IPS-NIHi7 (cell line): ENCODE results near the gene DIP2C.

Experiments used
- DNase-seq: peaks from one replicate; pipeline ENCODE4 v3.0.0; 2012; ENCODE audit warnings: mixed read lengths; ENCODE audit errors: extremely low spot score

The DIP2C gene

GRCh38 chr10:498760-499435 is 190.6 kb downstream of the DIP2C start:
- no peak for DNase-seq

DNA sequence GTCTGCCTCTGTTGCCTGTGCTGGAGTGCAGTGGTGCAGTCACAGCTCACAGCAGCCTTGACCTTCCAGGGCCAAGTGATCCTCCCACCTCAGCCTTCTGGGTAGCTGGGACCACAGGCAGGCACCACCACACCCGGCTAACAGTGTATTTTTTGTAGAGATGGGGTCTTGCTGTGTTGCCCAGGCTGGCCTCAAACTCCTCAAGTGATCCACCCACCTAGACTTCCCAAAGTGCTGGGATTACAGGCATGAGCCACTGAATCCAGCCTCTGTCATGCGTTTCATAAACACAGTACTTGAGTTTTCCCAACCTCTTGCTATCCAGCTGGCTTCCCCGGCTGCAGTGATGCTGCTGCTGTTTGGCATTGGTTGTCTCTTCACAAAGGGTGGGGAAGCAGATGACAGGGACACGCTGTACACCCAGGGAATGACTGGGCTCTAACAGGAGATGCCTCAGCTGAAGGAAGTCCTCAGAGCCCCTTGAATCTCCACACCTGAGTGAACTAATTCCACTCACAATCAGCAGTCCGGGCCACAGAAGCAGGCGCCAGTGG is 191.5 kb downstream of the DIP2C start:
- no peak for DNase-seq

- DNase-seq: no peak
Observed at GRCh38 chr10:497289-497688, 192.2 kb downstream of the DIP2C start.

DNA sequence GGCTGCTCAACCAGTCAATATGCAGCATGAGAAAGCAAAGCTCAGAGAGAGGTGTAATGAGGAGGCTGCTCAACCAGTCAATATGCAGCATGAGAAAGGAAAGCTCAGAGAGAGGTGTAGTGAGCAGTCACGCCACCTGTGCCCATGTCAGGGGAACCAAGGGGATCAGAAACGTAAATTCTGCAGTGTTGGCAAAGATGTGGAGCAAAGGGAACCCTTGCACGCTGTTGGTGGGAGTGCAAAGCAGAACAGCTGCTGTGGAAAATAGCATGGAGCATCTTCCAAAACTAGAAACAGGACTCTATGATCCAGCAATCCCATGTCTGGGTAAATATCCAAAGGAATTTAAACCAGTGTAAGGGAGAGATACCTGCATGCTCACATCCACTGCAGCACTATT is 194.9 kb downstream of the DIP2C start:
- no peak for DNase-seq

- no peak for DNase-seq
Observed at GRCh38 chr10:494149-494542, 195.3 kb downstream of the DIP2C start.

GRCh38 chr10:493391-494148 is 195.9 kb downstream of the DIP2C start:
- DNase-seq: no peak

- DNase-seq: no peak
Observed at GRCh38 chr10:492836-493235, 196.6 kb downstream of the DIP2C start.

- no peak for DNase-seq
Observed at GRCh38 chr10:491667-492424, 197.6 kb downstream of the DIP2C start.

- DNase-seq: no peak
Observed at GRCh38 chr10:490891-491571, 198.4 kb downstream of the DIP2C start.

- no peak for DNase-seq
Observed at GRCh38 chr10:490256-490655, 199.2 kb downstream of the DIP2C start.

GRCh38 chr10:489330-489729 is 200.1 kb downstream of the DIP2C start:
- no peak for DNase-seq

DNA sequence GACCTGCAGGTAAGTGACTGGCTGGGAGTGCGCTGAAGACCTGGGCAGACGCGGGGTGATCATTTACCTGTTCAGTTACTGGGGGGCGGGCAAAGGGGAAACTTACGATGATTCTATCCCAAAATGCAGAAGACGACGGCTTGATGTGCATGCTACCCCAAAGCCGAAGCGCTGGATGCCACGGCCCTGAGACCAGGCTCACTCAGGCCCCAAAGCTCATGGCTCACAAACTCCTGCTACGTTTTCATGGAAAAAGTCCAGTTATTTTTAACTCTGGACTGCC is 200.6 kb downstream of the DIP2C start:
- DNase-seq: no peak

DNA sequence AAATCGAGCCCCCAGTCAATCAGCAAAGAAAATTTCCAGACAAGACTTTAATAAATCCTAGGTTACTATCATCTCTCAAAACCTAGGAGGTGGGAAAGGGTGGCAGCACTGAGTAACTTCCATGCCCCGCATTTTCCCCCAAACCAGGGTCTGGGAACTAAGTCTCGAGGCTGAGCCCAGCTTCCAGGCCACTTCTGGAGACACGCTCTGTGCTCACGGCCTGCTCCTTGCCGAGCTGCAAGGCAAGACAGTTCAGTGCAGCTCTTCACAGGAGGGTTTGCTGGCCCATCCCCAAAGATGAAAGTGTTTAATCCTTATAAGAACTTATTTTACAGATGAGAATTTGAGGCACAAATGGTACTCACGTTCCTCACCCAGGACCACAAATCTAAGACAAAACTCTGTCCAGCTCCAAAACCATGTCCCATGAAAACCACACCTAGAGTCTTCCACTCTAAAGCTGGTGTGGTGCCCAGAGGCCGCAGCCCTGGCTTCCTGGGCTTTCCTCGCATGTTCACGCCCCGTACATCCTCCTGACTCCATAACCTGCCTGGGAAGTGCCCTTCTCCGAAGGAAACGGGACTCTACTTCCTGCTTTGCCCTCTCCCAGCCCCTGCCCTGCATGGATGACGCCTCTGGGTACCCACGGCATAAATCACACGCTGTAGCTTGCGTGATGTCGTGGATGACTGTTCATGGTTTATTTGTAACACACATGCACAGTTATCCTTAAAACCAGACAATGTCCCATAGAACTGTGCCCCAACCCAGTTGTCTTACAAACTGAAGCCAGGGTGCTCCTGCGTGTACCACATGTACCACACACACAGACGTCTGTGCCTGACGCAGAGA is 201.2 kb downstream of the DIP2C start:
- no peak for DNase-seq

DNA sequence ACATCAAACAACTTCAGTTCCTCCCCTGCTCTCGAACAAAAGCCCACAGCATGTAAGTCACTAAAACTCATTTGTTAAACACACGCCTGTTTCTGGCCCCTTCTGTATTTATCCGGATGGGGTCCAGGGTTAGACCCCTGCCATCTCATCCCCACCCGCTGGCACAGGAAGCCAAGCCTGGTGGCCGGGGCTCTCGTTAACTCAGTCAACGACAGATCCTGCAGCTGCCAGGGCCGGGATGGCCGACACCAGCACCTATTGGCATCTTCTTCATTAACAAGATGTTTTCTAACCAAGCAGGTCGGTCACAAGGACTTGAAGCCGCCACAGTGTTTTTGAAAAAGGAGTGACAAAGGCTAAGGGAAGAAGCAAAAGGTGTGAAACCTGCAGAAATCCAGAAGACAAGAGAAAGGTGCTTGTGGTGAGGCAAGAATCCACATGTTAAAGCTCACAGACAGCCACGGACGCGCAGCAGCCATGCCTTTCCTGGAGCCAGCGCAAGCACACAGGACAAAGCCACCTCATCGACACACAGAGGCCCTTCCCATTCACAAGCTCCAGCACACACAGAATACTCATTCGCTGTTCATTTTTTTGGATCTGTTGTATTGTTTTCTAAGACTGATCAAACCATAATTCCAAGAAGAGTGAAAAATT is 202.7 kb downstream of the DIP2C start:
- no peak for DNase-seq

GRCh38 chr10:486206-486605 is 203.3 kb downstream of the DIP2C start:
- no peak for DNase-seq

DNA sequence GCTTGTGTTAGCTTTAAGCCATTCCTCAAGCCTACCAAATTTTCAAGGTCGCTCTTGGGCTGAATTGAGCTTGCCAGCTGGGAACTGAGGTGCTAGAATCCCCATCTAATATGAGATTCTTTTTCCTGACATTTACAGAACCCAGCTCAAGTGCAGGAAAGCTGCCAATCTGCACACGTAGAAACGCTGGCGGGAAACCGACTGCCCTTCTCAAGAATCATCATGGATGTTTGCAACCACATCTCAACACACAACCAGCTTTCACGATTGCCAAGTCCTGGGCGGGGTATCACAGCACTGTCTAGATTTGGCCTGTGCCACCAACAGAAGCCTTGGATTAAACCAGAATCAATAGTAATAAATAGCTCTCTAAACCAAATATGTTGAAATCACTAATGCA is 203.7 kb downstream of the DIP2C start:
- DNase-seq: no peak

DNA sequence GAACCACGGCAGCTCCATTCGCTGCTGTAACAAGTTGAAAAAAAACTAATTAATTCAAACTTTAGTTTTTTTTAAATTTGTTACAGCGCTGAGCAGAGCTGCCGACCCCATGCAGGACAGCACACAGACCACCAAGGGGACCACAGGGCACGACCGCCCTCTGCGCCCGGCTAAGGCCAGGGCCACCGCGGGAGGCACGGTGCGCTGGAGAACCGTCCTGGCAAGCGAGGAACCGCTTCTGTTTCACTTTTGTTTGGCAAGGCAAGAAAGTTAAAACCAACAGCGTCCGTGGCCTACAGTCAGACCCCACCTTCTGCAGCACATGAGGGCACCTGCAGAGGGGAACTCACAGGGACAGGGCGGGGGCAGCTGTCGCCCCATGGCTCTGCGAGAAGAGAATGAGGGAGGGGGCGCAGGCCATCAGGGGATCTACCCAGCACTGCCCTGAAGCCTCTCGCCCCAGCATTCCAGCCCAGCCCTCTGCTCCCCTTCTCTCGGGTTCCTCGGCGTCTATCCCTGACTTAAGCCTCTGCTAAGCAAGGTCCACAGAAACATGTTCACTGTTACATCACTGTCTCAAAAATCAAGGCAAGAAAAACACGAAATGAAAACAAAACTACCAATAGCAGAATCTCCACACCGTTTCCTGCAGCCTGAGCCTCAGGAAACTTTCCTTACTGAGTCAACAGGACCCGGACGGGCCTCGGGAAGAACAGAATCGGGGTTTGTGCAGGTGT is 204.4 kb downstream of the DIP2C start:
- no peak for DNase-seq

GRCh38 chr10:484441-484924 is 205.0 kb downstream of the DIP2C start:
- DNase-seq: peak; percentile 49

DNA sequence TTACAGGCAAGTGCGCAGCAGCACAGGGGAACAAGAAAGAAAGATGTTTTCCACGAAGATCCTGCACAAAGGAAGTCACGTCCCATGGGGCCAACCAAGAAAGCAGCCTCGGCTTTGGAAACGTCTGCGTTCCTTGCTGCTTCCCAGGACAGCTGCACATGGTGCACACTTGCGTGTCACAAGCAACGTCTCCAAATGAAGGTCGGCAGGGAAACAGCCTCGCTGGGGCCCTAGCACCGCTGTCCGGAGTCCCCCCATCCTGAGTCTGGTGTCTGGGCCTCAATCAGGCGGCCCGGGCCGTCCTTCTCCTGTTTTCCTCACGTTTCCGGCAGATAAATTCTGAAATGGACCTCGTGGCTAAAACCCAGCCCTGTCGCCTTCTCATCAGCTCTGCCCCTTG is 206.2 kb downstream of the DIP2C start:
- no peak for DNase-seq

DNA sequence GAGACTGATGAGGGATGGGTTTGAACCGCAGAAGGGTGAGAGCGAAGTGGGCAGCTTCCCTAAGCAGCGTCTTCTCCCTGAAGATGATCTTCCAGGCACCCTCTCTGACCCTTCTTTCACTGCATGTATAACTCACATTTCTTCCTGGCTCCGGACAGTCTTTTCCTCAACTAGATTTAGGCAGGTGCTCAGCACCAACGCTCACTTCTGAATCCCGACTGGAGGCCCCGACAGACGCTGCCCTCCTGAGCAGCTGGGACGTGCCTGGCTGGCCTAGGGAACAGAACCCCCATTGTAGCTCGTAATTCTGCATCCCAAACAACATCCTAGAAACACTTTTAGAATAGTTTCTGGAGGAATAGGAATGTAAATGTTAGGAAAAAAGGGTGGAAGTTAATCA is 206.6 kb downstream of the DIP2C start:
- no peak for DNase-seq
